NCI-H345 (cell line): Measurements from ENCODE around the gene RGPD6.
"Not testable (repeated sequence)": the region's sequence is repeated elsewhere in the genome, so short reads cannot be mapped to it uniquely, and the experiment has no call there.

Experiments used
- DNase-seq: peaks from one replicate; lab custom pipeline; 2025; lab: John Stamatoyannopoulos, UW

Gene RGPD6

DNA sequence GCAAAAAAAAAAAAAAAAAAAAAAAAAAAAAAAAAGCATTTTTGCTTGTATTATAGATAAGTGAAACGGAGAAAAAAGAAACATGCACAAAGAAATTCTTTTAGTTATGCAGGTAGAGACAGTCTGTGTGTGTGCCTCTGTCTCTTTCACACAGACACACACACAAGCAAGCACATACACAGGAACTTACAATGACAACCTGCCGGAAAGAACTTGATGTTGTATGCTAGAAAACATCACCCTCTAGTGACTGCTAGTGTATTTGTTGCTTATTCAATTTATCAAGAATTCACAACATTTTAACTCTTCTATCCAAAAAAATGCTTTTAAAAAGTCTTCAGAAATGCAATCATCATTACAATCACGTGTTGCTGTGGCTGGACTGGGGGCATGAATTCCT lies 95.8 kb downstream of the RGPD6 start:
- DNase-seq, result not testable (repeated sequence)

DNA sequence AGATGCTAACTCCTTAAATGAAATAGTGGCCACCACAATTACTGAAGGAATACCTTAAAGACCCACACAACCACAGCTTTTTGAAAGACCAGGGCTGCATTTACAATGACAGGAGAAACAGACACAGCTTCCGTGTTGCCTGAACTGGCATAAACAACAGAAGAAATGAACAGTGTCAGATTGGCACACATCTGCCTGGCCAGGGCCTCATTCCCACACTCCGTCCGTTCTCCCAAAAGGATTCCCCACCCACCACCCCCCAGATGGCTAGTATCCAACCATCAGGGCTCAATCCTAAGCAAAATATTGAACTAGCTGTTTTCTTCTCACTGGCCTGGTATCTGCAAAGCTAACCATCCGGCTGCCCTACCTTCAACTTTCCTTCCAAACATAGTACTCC lies 96.9 kb downstream of the RGPD6 start:
- not testable (repeated sequence) for DNase-seq

DNA sequence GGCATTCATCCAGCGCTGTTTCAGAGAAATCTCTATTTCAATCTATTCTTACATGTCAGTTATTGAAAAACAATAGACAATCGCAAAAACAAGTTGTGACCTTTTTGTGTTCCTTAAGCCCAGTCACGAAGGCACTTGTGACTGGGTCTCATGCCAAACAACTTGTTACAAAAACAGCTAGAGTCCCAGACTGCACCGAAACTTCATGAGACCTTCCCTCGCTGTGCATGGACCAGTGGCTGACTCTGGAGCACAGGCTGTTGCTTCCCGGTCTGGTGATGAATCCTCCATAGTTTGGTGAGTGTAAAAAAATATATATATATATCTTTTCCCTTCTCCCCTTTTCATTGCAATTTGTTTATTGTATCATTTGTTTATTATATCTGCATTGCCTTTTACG lies 99.7 kb downstream of the RGPD6 start:
- DNase-seq, result not testable (repeated sequence)

DNA sequence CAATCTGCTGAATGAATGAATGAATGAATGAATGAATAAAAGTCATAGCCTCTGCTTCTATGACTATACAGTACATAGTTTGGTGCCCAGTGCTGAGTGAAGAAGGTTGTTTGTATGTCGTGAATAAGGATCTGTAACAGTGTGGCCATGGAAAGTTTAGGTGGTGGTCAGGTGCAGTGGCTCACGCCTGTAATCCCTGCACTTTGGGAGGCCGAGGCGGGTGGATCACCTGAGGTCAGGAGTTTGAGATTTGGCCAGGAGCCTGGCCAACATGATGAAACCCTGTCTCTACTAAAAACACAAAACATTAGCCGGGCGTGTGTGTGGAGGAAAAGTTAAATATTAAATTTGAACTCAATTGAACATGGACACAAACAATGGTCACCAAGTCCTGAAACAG lies 100.1 kb downstream of the RGPD6 start:
- DNase-seq, result not testable (repeated sequence)

DNA sequence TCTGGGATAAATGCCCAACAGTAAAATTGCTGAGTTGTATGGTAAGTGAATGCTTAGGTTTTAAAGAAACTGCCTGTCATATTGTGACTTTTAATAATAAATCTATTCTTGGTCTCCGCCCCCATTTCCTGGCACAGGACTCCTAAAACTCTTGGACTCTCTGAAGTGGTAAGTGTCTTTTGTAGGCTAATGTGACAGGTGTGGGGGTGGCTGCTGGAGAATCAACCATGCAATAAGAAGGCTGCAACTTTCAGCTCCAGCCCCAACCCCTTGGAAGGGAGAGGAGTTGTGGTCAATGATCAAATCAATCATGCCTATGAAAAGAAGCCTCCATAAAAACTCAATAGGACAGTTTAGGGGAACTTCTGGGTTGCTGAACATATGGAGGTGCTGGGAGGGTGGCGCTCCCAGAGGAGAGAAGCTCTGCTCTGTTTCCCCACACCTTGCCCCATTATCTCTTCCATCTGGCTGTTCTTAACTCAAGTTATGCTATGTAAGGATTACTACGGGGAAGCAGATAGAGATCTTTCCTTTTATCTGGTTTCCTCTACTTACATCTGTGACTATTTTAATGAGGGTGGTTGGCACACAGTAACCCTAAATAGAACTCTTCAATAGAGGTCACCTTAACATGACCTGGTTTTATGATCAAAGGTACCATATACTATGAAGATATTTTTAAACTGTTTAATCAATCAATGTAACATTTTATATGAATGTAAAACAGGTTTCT lies 101.2 kb downstream of the RGPD6 start:
- DNase-seq, result not testable (repeated sequence)

DNA sequence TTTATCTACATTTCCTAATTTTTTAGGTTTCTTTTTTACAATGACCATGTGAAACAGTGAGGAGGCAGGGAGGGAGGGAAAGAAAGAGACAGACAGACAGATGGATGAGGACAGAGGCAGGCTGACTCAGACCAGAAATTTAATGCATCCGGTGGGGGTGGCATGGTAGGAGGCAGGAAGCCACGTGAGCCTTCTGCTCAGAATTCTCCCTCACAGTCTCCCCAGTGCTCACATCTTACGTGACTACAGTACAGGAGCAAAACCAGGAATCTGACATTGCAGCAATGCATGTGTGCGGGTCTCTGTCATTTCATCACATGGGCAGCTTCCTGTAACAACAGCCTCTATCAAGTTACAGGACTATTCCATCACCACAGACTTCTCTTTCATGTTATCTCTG lies 102.1 kb downstream of the RGPD6 start:
- DNase-seq, result not testable (repeated sequence)

DNA sequence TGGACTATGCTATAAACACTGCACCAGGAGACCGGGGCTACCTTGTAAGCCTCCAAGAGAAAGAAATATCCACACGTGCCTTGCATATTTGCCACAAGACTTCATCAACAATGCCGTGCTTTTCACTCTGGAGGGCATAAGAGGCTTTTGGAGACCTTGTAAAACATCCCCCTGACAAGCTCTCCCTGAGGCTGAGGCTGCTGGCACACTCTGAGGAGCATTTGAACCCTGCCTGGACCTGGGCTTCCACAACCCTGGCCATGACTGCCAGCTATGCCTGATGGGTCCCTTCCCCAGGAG lies 104.0 kb downstream of the RGPD6 start:
- DNase-seq, result not testable (repeated sequence)

DNA sequence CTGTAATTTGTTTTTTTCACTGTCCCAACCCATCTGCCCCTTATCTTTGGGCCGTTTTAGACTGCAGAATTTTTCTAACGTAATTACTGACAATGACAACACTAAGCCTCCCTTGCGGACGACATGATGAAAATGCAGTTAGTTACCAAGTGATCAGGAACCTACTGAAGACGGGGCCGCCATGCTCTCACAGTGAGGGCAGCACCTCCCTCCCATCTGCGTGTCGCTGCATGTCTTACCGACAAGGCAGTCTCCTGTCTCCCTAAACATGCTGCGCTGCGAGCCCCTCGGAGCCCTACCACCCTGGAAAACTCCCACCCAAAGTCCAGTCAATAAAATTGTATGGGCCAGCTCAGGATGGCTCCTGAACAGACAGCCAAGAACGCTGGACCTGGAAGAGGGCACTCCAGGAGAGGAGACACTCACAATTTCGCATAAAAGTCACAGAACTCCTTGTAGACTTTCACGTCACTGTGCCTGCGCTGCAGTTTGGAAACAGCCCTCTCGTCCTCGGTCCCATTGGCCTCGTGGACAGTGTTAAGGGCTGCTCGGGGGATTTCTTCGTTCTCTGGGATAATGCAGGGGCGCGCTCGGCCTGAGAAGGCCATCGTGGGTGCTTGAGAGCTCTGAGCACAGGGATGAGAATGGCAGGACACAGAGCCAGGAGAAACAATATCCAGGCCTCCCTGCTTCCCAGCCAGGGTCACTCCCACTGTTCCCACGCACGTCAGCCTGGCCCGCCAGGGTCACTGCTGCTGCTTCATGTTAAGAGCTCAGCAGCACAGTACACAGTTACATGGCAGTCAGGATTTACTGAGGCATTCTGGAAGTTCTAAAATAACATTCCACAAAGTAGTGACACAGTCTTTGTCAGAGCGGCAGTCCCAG lies 104.6 kb downstream of the RGPD6 start, which contains the start of gene LIMS4:
Gene LIMS4, minus strand, starts transcription at position 646 of the 888 bp plus-strand sequence. Its CDS starts 38 bp downstream, at position 608.
- DNase-seq, result not testable (repeated sequence)

DNA sequence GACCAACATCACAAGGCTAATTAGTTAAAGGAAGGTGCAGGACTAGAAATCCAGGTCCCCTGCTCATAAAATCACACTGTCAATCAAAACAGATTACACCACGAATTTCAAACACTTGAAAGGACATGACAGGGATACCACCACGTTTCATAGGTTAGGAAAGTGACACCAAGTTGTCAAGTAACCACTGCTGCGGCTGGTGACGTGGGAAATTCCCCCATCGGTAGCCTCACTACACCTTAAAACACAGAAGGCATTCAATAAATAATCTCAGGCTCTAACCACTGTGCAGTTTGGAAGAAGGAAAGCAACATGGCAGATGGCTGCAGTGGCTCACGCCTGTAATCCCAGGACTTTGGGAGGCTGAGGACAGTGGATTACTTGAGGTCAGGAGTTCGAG lies 108.1 kb downstream of the RGPD6 start:
- DNase-seq, result not testable (repeated sequence)

DNA sequence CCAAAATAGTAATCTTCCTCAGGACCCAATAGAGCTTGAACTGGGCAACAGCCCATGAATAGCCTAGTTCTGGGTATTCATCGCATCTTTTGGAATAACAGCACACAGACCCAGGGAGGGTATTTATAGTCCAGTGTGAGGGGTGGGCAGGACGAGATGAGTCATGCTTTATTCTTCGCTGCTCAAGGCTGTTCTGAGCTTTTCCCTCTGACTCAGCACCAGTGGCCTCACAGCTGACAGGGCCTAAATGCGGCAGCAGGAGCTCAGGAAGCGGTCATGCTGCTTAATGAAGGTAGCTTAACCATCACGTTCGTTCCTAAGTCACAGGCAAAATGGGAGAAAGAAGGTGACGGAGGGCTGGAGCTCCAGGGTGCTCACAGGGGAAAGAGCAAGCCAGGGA lies 111.7 kb downstream of the RGPD6 start:
- DNase-seq, result not testable (repeated sequence)
